Activated CD4-positive, alpha-beta T cell treated with anti-CD3 and anti-CD28 coated beads, Interleukin-2, Interleukin-4, amounts not matched to agents 100 ng/mL and 50 ng/mL, durations not matched to agents 16 hours and 8 hours (primary cell): ENCODE measurements around the gene SSBP1.
A peak's percentile ranks its signal among the peaks of the same experiment; 100 is the strongest.
"Not testable (repeated sequence)": the region's sequence is repeated elsewhere in the genome, so short reads cannot be mapped to it uniquely, and the experiment has no call there.

ENCODE experiments used
- DNase-seq: peaks from one replicate; pipeline ENCODE4 v3.0.0-alpha.2; 2020; ENCODE audit warnings: low spot score

SSBP1 gene

GRCh38 chr7:141770083-141770583, 32.0 kb downstream of the SSBP1 start:
- not testable (repeated sequence) for DNase-seq

GRCh38 chr7:141776374-141776773, 38.2 kb downstream of the SSBP1 start, which contains the start of gene TAS2R4:
TAS2R4 (plus strand) TSS chr7:141776674; CDS start chr7:141778489, 1,815 bp downstream.
- DNase-seq, result no peak

GRCh38 chr7:141785706-141786552, 47.8 kb downstream of the SSBP1 start:
- DNase-seq, result peak; percentile 59

GRCh38 chr7:141788296-141788695, 50.1 kb downstream of the SSBP1 start:
- no peak for DNase-seq

- DNase-seq, result no peak
Observed at GRCh38 chr7:141789917-141790316, 51.8 kb downstream of the SSBP1 start, which contains the start of gene TAS2R5. TAS2R5 (plus strand) TSS chr7:141790217; CDS start chr7:141790362, 145 bp downstream.

- no peak for DNase-seq
Observed at GRCh38 chr7:141792526-141792925, 54.4 kb downstream of the SSBP1 start.
